Fibroblast of peridontal ligament (primary cell): ENCODE results near the gene CDKN2AIPNL.

Experiments
- DNase-seq: peaks from one replicate; pipeline ENCODE4 v3.0.0-alpha.2; 2010; ENCODE audit errors: extremely low read depth

The CDKN2AIPNL gene, protein sequence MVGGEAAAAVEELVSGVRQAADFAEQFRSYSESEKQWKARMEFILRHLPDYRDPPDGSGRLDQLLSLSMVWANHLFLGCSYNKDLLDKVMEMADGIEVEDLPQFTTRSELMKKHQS

DNA sequence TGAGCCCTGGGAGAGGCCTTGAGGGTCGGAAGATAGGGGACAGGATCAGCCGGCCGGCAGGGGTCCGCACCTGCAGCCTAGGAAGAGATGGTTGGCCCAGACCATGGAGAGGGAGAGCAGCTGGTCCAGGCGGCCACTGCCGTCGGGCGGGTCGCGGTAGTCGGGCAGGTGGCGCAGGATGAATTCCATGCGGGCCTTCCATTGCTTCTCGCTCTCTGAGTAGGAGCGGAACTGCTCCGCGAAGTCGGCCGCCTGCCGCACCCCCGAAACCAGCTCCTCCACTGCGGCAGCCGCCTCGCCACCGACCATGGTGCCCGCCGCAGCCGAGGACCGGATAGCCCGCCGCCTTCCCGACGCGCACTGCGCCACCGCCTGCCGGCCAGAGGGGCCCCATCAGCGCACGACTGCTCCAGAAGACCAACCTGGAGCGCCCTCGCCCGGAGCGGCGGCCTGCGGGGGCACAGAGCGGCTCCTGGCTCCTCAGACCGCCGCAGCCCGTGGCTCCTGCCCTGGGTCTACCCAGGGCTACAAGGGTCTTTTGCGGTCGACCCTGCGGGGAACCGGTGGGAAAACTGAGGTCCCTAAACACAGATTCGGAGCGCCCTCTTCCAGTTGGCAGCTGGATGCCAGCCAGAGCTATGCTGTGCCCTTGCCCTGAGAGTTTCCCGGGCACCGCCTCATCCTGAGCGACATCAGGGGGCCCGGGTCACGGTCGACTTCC is at the start of gene CDKN2AIPNL:
TSS of gene CDKN2AIPNL (minus strand) at position 336 of the 721 bp plus-strand sequence. CDS start at position 309, 27 bp downstream.
- peak; percentile 78 for DNase-seq

GRCh38 chr5:134460551-134460950 is 48.9 kb upstream of the CDKN2AIPNL start:
- DNase-seq = no peak

DNA sequence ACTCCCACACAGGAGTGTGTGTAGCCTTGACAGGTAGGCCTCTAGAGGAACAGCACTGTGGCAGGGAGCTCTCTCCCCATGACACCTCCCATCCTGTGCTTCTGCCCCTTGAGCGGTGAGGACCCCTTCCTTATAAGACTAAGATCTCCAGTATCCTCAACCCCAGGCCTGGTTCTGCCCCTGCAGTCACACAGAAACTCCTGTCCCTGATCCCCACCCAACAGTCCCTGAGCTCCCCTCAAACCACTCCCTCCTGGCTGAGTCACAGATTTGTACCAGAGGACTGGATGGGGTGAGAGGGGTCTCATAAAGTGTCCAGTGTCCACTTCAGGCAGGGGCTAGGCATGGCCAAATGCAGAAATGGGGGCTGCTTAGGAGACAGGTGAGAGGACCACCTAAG is 47.8 kb upstream of the CDKN2AIPNL start:
- DNase-seq = no peak

GRCh38 chr5:134459010-134459403 is 47.3 kb upstream of the CDKN2AIPNL start:
- no peak for DNase-seq

DNA sequence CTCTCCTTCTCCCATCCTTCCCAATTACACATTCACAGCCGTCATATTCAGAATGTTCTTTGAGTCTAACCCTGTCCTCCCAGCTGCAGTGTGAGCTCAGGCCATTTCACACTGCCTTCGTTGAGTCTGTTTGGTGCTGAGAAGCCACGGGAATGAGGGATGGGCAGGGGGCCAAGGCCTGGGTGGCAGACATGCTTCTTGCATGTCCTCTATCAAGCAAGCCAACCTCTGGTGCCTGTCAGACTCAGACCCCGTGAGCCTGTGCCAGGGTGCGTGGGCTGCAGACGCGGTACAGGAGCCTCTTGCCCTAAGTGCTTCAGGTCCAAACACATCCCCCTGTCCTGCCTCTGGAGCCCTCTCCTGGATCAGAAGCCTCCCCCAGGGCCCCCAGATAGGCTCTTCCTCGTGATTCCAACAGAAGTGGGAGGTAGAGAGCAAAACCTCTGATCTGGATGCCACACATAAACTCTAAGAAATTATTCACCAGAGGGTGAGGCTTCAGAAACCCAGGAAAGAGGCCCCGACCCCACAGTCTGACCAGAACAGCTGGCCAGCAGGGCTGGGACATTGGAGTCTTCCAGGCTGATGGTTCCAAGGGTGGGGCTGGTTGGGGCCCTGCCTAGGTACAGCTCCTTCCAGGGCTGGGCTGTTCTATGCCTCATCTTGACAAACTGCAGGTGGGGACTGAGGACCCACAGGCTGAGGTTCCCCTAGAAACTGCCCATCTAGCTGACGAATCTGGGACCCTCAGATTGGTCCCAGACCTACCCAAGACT is 46.7 kb upstream of the CDKN2AIPNL start:
- peak; percentile 57 for DNase-seq

GRCh38 chr5:134457801-134458200 is 46.1 kb upstream of the CDKN2AIPNL start:
- DNase-seq = no peak

- DNase-seq = no peak
These were observed 45.1 kb upstream of the CDKN2AIPNL start for GRCh38 chr5:134456825-134457224.

DNA sequence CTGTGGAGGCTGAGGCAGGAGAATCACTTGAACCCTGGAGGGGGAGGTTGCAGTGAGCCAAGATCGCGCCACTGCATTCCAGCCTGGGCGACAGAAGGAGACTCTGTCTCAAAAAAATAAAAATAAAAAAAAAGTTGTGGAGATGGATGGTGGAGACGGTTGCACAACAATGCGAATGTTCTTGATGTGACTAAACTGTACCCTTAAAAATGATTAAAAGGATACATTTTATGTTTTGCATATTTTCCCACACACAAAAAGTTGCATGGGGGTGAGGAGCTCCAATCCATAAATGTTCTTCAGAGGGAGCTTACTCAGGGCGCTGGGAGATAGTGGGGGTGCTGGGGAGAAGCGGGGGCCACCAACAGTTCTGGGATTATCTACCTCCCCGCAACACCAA is 43.8 kb upstream of the CDKN2AIPNL start:
- DNase-seq = no peak

DNA sequence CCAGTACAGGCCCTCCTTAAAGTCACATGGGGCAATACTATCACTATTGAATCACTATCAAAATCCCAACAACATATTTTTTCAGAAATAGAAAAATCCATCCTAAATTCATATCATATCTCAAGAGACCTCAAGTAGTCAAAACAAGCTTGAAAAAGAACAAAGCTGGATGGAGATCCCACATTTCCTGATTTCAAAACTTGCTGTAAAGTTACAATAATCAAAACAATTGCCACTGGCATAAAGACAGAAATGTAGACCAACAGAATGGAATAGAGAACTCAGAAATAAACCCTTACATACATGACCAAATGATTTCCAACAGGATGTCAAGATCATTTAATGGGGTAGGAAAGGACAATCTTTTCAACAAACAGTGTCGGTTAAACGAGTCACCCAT is 41.3 kb upstream of the CDKN2AIPNL start:
- DNase-seq = peak; percentile 81

GRCh38 chr5:134451936-134452505 is 40.3 kb upstream of the CDKN2AIPNL start:
- peak; percentile 82 for DNase-seq

- DNase-seq = no peak
These were observed 39.7 kb upstream of the CDKN2AIPNL start for GRCh38 chr5:134451225-134451935.

DNA sequence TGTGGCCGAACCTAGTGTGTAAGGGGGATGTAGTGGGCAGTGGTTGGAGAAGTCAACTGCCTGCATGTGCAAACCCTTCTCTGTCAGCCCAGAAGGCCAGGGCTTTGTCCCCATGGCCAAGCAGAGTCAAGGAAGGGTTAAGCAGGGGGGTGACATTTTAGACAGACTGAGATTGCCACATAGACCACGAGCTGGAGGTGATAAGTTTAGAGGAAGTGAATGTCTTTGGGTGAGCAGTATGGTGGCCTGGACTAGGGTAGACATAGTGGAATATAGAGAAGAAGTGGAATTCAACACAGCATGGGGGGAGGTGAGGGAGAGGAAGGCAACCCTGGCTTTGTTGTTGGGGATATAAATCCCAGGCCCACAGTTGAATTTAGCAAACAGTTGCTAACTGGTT is 38.7 kb upstream of the CDKN2AIPNL start:
- DNase-seq = no peak

DNA sequence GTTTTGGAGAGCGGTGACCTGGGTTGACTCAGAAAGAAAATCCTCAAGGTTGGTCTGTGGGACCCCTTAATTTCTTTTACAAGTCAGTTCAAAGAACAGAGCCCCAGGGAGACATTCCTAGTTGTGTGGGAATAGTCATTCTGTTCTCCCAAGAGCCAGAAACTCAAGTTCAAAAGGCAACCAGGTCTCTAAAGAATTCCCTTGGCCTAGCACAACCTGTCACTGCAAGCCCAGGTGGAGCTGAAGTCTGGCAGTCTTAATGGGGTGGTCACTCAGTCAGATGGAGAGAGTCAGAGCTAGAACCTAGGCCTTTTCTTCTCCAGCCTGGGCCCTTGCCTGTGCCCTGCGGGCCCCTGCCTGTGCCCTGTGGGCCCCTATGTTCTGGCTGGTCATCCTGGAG is 37.5 kb upstream of the CDKN2AIPNL start:
- no peak for DNase-seq

- no peak for DNase-seq
These were observed 36.3 kb upstream of the CDKN2AIPNL start for GRCh38 chr5:134447815-134448520.

DNA sequence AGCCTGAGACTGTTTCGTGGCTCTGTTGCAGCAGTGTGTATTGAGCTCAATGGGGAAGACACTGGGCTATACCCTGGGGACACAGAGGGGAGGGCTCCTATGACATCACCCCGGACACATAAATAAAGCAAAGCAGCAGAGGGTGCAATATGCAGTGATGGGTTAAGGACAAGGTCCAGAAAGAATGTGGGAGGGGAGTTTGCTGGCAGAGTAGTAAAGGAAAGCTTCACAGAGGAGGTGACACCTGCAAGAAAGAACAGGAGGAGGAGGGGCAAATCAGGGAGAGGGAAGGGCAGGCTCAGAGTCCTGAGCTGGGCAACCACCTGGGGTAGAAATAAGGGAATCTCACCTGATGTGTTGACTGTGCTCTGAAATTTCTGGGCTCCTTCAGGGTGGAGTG is 35.3 kb upstream of the CDKN2AIPNL start:
- DNase-seq = no peak

- peak; percentile 10 for DNase-seq
These were observed 34.5 kb upstream of the CDKN2AIPNL start for GRCh38 chr5:134445856-134446818.

- no peak for DNase-seq
These were observed 33.3 kb upstream of the CDKN2AIPNL start for GRCh38 chr5:134444941-134445471.

- no peak for DNase-seq
These were observed 28.6 kb upstream of the CDKN2AIPNL start for GRCh38 chr5:134440201-134440755.

DNA sequence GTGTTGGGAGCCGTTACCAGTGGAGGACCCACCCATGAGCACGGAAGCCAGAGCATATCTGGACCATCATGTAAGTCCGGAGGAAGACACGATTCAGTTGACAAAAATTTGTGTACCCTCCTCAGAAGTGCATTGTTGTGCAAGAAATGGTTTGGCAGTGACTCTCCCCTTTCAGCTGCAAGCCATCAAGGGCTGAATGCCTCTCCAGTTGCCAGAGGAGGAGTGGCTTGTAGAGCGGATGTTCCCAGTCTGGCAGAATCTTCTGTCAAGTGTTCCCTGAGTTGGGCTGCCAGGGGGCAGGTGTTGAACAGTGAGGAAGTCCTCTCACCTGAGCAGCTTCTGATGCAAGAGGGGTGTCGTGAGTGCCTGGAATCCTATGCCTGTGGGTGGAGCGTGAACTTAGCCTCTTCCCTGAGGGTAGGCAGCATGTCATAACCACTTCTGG is 27.6 kb upstream of the CDKN2AIPNL start:
- DNase-seq = peak; percentile 98
